22Rv1 (cell line): ENCODE data around the gene SLC25A13.

ENCODE experiments used
- ZFX ChIP-seq: fragments of 450-650 bp; IDR thresholded peaks from 2 replicates; pipeline ENCODE4 v1.6.1; 2017; ENCODE audit warnings: antibody characterized with exemption, borderline replicate concordance
- TF ChIP-seq, protein P1 (sequence below): fragments of 450-650 bp; IDR thresholded peaks from 2 replicates; pipeline ENCODE4 v1.5.1; 2017; ENCODE audit warnings: mild to moderate bottlenecking

- TF ChIP-seq, protein P1, sequence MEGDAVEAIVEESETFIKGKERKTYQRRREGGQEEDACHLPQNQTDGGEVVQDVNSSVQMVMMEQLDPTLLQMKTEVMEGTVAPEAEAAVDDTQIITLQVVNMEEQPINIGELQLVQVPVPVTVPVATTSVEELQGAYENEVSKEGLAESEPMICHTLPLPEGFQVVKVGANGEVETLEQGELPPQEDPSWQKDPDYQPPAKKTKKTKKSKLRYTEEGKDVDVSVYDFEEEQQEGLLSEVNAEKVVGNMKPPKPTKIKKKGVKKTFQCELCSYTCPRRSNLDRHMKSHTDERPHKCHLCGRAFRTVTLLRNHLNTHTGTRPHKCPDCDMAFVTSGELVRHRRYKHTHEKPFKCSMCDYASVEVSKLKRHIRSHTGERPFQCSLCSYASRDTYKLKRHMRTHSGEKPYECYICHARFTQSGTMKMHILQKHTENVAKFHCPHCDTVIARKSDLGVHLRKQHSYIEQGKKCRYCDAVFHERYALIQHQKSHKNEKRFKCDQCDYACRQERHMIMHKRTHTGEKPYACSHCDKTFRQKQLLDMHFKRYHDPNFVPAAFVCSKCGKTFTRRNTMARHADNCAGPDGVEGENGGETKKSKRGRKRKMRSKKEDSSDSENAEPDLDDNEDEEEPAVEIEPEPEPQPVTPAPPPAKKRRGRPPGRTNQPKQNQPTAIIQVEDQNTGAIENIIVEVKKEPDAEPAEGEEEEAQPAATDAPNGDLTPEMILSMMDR = no peak
- no peak for TF ChIP-seq ZFX
These were observed 102.3 kb downstream of the SLC25A13 start for GRCh38 chr7:96219378-96220130.
